Kidney tubule cell (primary cell): ENCODE measurements around the gene MICAL2.

Experiments
- DNase-seq: peaks from one replicate; pipeline ENCODE4 v3.0.0-alpha.2; 2018; ENCODE audit warnings: low spot score

MICAL2 gene

DNA sequence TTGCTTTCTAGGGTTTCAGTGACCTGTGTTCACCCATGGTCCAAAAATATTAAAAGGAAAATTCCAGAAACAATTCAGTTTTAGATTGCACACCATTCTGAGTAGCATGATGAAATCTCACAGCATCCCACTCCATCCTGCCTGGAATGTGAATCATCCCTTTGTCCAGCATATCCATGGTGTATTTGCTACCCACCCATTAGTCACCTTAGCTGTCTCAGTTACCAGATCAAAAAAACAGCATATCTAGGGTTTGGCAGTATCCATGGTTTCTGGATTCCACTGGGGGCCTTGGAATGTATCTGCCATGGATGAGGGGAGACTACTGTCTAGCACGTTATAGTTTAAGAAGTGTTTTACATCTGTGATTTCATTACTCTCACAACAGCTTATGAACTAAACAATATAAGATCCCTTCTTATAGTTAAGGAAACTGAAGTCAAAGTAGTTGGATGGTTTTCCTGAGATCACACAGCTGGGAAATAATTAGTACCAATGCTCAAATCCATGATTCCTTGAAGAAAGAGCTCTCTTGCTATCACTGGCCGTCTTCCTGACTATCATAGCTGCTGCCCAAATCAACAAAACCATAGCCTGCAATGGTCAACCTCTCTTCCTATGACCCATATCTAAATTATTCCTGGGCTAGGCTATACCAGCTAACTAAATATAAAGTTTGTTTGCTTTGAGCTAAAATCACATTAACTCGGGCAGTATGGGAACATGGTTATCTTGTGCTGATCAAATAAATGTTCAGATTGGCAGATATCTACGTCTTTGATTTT lies 122.6 kb downstream of the MICAL2 start:
- DNase-seq: peak; percentile 95

GRCh38 chr11:12233602-12233925 lies 123.2 kb downstream of the MICAL2 start:
- DNase-seq: no peak

- DNase-seq: no peak
Observed at GRCh38 chr11:12234221-12234620, 123.8 kb downstream of the MICAL2 start.

DNA sequence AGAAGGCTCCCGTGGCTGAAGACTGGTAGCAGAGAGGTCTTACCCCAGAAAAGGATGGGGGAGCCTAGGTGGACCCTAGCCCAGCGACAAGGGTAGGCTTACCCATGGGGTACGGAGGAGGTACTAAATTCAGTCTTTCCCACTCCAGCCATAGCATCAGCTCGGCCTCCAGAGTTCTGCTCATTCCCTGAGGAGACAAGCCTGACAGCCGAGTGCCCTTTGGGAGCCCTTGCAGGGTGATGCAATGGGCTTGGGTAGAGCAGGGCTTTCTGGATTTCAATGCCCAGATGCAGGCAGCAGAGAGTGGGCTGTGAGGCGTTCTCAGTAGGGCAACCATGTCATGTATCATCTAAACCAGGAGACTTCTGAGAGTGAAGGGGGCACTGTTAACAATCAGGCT lies 124.7 kb downstream of the MICAL2 start:
- no peak for DNase-seq

DNA sequence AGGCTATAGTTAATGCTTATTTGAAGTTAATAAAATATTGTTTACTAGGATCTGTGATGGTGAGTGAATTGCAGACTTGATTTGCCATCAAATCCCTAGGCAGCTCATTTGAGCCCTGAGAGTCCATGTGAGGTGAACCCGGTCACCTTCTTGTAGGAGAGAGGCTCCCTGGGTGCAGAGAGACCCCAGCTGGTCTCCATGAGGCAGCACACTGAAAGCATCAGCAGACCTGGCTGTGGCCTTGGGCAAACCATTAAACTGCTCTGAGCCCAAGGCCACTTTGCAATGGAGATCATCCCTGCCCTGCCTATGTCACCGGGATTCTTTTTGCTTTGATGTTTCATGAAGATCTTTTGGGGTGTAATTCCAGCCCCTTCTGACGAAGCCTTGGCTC lies 125.2 kb downstream of the MICAL2 start:
- peak; percentile 18 for DNase-seq

DNA sequence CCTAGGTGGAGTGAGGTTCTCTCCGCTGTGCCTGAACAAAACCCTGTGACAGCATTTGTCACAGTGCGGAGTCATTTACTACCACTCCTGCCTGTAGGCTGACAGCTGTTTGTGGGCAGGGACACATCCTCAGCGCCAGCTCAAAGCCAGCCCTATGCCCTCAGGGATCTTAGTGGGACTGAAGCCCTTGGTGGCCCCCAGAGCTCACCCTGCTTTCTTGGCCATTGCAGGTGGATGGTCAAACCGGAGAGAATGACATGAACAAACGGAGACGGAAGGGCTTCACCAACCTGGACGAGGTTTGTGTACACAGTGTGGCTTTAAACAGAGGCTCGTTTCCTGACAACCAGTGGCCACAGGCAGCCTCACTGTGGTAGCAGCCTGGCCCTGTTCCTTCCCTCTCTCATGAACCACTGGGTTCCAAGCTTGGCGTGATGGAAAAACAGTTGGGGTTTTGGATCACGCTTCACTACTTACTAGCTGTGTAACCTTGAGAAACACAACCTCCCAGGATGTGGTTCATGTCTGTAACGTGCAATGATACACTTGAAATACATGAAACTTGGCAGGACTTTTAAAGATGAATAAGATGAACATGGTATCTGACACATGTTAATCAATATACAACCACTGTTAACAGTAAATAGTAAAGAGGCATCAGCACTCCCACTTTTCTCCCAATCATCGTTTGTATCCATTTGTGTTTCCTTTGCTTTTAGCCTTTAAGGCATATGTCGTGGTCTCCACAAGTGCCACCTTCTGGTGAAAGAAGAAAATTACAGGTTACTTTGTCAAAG lies 125.8 kb downstream of the MICAL2 start:
- DNase-seq: peak; percentile 93

DNA sequence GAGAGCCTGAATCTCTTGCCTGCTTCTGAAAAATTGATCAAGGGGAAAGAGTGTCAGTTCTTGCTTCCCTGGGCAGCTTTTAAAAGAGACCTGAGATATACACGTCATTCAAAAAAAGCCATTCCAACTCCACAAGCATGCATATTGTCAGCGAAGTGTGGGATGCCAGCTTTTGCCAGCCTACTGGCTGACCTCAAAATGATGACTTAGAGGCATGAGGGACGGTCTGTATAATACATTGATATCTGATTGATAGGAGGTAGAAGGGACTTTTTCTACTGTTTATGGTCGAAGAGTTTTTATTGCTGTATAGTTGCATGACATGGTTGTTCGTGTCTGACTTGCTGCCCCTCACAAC lies 126.3 kb downstream of the MICAL2 start:
- DNase-seq: no peak

- no peak for DNase-seq
Observed at GRCh38 chr11:12237381-12237784, 127.0 kb downstream of the MICAL2 start.

DNA sequence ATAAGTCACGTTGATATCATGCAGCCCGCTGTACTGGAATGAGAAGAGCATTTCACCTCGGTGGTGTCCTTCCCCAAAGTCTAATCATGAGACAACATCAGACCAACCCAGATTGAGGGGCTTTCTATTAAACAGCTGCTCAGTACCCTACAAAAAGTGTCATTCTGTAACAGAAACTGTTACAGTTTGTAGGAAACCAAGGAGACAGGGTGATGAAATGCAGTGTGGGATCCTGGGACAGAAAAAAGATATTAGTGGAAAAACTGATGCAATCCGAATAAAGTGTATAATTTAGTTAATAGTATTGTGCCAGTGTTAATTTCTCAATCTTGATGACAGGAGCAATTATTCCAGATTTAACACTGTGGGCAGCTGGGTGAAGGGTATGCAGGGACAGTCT lies 128.0 kb downstream of the MICAL2 start:
- no peak for DNase-seq

DNA sequence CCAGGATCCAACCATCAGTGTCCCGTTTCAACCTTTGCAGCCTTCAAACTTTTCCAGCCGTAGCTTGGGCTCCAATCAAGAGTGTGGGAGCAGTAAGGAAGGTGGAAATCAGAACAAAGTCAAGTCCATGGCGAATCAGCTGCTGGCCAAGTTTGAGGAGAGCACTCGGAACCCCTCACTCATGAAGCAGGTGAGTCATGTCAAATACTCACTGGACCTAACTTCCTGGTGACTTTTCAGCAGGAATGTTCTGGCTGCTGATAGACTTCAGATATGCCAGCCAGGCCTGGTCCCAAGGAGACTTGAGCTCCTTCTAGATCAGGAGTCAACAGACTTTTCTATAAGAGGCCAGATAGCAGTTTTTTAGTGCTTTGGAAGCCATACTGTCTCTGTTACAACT lies 129.0 kb downstream of the MICAL2 start:
- peak; percentile 86 for DNase-seq

DNA sequence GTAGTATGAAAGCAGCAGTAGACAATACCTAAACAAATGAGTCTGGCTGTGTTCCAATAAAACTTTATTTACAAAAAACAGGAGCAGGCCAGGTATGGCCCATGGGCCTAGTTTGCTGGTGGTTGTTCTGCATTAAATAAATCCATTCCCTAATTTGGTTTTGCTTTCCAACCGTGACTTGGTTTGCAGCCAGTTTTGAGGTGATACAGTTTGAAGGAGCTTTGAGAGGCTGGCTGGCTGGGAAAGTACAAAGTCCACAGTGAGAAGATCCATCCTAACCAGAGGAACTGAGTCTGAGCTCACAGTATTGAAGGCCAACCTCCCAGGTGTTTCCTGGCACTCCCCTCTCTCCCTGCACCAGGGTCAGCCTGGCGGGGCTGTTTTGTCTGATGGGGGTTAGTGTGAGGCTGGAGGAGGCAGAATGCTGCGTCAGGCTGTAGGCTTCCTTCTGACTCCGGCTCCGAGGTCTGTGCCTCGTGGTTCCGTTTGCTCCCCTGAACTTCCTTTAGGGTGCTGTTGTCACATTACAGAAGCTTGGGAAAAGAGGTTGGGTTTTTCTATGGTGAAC lies 129.5 kb downstream of the MICAL2 start:
- no peak for DNase-seq

- DNase-seq: no peak
Observed at GRCh38 chr11:12240677-12241076, 130.3 kb downstream of the MICAL2 start.

DNA sequence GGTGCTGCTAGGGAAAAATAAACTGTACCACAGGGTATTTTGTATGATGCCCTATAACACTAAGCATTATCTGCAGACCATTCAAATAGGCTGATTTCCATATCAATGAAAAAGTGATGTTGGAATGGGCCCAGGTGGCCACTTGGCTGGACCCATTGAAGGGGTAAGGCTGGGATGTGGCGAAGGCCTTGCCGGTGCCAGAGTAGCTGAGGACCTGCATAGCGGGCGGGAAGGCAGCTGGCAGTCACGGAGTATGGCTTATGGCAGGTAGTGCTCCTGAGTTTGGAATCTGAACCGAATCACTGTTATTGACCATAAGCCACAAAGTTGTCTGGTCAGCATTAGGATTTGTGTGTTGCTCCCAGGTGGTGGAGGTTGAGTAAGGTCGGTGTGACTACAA lies 131.0 kb downstream of the MICAL2 start:
- DNase-seq: no peak

DNA sequence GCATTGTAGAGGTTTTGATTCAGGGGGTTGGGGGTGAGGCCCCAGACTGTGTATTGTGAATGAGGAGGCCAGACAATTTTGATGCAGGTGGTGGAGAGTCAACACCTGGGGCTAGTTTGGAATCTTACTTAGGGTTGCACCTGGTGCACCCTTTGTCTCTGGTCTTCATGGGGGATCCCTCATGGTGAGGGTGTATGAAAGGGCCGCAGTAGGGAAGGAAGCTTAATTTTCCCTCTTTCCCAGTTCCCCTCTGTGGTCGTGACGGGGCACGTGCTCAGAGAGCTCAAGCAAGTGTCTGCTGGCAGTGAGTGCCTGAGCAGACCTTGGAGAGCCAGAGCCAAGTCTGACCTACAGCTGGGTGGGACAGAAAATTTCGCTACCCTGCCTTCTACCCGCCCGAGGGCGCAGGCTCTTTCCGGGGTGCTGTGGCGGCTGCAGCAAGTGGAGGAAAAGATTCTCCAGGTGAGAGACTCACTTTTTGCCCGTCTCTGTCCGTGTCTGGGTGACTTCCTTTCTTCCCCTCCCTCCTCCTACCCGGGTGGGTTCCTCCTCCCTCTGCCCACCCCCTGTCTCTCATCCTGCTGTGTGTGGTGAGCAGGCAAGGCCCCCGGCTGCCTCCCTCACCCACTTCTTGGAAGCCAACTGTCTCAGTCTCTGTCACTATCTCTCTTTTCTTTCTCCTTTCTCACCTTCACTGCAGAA lies 131.7 kb downstream of the MICAL2 start:
- no peak for DNase-seq

DNA sequence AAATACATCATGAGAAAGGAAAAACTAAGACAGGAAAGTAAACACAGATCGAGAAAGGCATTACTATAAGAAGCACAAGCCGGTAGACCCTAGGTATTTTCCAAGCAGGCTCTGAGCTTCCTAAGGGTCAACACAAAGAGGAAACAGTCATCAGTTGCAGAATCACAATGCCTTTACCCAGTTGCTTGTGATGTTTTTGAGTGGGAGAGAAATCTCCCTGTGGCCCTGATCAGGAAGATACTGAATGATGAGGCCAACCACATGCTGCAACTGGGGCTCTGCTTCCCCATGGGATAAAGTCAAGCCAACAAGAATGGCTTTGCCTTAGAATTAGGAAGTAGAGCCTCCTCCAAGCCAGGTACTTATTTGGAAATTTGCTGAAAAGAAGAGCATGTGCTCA lies 132.6 kb downstream of the MICAL2 start:
- no peak for DNase-seq

- no peak for DNase-seq
Observed at GRCh38 chr11:12243486-12243885, 133.1 kb downstream of the MICAL2 start.

GRCh38 chr11:12243911-12244550 lies 133.6 kb downstream of the MICAL2 start:
- DNase-seq: no peak

DNA sequence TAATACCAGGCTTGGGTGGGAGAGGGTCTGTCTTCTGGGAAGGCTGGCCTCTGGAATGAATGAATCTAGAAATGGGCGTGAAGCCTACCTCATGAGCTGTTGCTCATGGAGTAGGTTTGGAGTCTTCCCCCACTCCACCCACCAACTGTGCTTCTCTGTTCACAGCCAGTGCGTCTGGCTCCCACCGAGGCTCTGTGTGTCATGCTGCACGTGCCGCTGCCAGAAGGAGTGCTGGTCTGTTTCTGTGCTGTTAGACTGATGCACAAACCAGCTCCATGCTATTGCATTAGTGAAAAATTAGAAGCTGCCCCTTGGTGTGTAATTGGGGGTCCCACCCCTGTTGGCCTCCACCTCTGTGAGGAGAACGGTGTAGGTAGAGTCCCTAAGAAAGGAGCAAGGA lies 134.7 kb downstream of the MICAL2 start:
- no peak for DNase-seq

DNA sequence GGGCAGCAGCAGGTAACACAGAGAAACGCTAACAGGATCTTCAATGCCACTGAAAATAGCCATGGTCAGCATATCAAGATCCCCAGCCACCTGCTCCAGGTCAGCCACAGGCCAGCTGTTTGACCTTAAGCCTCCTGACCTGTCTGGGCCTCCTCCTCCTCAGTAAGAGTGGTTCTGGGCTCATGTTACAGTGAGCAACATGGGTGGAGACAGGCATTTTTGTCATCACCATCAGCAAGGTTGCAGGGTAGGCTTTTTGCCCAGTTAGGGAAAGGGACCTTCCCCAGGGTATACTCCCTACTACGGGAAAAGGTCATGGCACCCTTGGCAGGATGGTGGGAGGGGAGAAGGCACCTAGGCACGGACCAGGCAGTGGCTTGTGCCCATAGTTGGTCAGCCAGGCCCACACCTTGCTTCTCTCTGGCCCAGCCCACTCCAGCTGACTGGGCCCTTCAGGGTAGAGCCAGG lies 135.2 kb downstream of the MICAL2 start:
- DNase-seq: no peak

DNA sequence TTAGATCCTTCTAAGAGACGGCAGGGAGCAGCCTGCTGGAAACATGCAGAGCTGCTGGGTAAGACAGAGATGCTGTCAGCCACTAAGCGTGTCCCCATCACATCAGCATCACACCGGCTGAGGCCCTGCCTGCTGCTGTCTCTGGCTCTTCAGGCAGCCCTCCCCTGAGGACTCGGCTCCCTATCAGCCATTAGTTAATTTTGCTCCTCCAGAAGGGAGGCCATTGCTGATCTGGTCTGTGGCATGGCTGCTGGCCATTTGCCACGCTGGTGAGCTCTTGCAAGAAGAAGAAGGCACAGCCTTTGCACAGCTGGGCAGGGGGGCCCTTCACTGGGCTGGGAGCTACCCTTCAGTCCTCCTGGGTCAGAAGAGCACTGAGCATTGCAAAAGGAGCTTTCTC lies 135.8 kb downstream of the MICAL2 start:
- DNase-seq: no peak

GRCh38 chr11:12246989-12247388 lies 136.6 kb downstream of the MICAL2 start:
- no peak for DNase-seq
